Measurements from ENCODE around the gene ZNF496. TPM values are rescaled to one million over a fixed set of nuclear protein-coding genes. Genes with fewer than 3 reads are reported as not detected.

The ZNF496 gene
- total and polyA plus RNA-seq, 2 of the 13 experiments (the other 11 are each of a cell fraction or from before 2014, with no cell fraction given): 14.8 to 18.6 TPM

DNA sequence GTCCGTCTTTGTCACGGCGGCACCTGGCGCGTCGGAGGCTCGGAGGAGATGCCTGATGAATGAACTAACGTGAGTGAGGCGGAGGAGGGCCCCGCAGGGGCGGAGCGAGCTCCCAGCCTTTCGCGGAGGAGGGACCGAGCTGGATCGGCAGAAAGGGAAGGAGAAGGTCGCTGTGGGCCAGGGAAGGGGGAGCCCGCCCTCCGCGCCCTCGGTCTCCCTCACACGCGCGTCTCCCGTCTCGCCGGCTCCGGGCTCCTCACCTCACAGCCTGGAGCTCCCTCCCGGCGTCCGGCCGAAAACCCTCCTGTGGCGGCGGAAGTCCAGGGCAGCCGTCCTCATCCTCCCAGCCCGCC is 519 bp downstream of the ZNF496 start (continued):
- TF ChIP-seq, protein P1, sequence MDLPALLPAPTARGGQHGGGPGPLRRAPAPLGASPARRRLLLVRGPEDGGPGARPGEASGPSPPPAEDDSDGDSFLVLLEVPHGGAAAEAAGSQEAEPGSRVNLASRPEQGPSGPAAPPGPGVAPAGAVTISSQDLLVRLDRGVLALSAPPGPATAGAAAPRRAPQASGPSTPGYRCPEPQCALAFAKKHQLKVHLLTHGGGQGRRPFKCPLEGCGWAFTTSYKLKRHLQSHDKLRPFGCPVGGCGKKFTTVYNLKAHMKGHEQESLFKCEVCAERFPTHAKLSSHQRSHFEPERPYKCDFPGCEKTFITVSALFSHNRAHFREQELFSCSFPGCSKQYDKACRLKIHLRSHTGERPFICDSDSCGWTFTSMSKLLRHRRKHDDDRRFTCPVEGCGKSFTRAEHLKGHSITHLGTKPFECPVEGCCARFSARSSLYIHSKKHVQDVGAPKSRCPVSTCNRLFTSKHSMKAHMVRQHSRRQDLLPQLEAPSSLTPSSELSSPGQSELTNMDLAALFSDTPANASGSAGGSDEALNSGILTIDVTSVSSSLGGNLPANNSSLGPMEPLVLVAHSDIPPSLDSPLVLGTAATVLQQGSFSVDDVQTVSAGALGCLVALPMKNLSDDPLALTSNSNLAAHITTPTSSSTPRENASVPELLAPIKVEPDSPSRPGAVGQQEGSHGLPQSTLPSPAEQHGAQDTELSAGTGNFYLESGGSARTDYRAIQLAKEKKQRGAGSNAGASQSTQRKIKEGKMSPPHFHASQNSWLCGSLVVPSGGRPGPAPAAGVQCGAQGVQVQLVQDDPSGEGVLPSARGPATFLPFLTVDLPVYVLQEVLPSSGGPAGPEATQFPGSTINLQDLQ (CRISPR knock-in tag; IDR thresholded peaks at IDR 0.05): no peak
- TF ChIP-seq, protein P2, sequence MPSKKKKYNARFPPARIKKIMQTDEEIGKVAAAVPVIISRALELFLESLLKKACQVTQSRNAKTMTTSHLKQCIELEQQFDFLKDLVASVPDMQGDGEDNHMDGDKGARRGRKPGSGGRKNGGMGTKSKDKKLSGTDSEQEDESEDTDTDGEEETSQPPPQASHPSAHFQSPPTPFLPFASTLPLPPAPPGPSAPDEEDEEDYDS (CRISPR knock-in tag; IDR thresholded peaks at IDR 0.05): no peak
- TF ChIP-seq NCOR1 (IDR thresholded peaks at IDR 0.05; ENCODE audit: borderline replicate concordance, low read length) (no peak), ZFP36 (IDR thresholded peaks at IDR 0.05; ENCODE audit: borderline replicate concordance, low read depth, low read length, partially characterized antibody) (no peak), ZNF431 (CRISPR knock-in tag; IDR thresholded peaks at IDR 0.05; ENCODE audit: borderline replicate concordance, low read depth) (no peak), ZNF329 (CRISPR knock-in tag; IDR thresholded peaks at IDR 0.05; ENCODE audit: low read depth) (no peak), ZNF430 (CRISPR knock-in tag; IDR thresholded peaks at IDR 0.05) (no peak), KLF6 (CRISPR knock-in tag; IDR thresholded peaks at IDR 0.05) (peak; percentile 45), ZBTB21 (CRISPR knock-in tag; IDR thresholded peaks at IDR 0.05) (no peak), ZMYM2 (CRISPR knock-in tag; IDR thresholded peaks at IDR 0.05) (no peak), ZNF761 (CRISPR knock-in tag; conservative IDR thresholded peaks at IDR 0.05) (no peak), SMARCC2 (IDR thresholded peaks at IDR 0.05) (no peak), SNRNP70 (IDR thresholded peaks at IDR 0.05; ENCODE audit: low read depth, low read length) (no peak), HMGA1 (CRISPR knock-in tag; conservative IDR thresholded peaks at IDR 0.05) (no peak), POLR2AphosphoS5 (IDR thresholded peaks at IDR 0.05; ENCODE audit: low read depth, low read length) (peak; percentile 49), SCMH1 (CRISPR knock-in tag; IDR thresholded peaks at IDR 0.05; ENCODE audit: borderline replicate concordance) (no peak), ZNF333 (CRISPR knock-in tag; IDR thresholded peaks at IDR 0.05; ENCODE audit: borderline replicate concordance) (0 out of 2 replicates have a peak, but pooled peaks have one; percentile 47), RFX5 (IDR thresholded peaks at IDR 0.05; ENCODE audit: low read depth, low read length) (no peak), POGZ (CRISPR knock-in tag; IDR thresholded peaks at IDR 0.05) (peak; percentile 50; the same call in 1 of the 2 replicates), NPAS2 (CRISPR knock-in tag; IDR thresholded peaks at IDR 0.05; ENCODE audit: borderline replicate concordance) (no peak), ZSCAN25 (CRISPR knock-in tag; IDR thresholded peaks at IDR 0.05) (0 out of 2 replicates have a peak, but pooled peaks have one; percentile 43)
- TF ChIP-seq, protein P3, sequence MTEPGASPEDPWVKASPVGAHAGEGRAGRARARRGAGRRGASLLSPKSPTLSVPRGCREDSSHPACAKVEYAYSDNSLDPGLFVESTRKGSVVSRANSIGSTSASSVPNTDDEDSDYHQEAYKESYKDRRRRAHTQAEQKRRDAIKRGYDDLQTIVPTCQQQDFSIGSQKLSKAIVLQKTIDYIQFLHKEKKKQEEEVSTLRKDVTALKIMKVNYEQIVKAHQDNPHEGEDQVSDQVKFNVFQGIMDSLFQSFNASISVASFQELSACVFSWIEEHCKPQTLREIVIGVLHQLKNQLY (CRISPR knock-in tag; IDR thresholded peaks at IDR 0.05): no peak
- TF ChIP-seq, protein P4, sequence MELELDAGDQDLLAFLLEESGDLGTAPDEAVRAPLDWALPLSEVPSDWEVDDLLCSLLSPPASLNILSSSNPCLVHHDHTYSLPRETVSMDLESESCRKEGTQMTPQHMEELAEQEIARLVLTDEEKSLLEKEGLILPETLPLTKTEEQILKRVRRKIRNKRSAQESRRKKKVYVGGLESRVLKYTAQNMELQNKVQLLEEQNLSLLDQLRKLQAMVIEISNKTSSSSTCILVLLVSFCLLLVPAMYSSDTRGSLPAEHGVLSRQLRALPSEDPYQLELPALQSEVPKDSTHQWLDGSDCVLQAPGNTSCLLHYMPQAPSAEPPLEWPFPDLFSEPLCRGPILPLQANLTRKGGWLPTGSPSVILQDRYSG (CRISPR knock-in tag; IDR thresholded peaks at IDR 0.05): no peak
- TF ChIP-seq, protein P5, sequence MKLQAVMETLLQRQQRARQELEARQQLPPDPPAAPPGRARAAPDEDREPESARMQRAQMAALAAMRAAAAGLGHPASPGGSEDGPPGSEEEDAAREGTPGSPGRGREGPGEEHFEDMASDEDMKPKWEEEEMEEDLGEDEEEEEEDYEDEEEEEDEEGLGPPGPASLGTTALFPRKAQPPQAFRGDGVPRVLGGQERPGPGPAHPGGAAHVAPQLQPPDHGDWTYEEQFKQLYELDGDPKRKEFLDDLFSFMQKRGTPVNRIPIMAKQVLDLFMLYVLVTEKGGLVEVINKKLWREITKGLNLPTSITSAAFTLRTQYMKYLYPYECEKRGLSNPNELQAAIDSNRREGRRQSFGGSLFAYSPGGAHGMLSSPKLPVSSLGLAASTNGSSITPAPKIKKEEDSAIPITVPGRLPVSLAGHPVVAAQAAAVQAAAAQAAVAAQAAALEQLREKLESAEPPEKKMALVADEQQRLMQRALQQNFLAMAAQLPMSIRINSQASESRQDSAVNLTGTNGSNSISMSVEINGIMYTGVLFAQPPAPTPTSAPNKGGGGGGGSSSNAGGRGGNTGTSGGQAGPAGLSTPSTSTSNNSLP (IDR thresholded peaks at IDR 0.05; ENCODE audit: low read depth, low read length): no peak
- TF ChIP-seq, protein P6, sequence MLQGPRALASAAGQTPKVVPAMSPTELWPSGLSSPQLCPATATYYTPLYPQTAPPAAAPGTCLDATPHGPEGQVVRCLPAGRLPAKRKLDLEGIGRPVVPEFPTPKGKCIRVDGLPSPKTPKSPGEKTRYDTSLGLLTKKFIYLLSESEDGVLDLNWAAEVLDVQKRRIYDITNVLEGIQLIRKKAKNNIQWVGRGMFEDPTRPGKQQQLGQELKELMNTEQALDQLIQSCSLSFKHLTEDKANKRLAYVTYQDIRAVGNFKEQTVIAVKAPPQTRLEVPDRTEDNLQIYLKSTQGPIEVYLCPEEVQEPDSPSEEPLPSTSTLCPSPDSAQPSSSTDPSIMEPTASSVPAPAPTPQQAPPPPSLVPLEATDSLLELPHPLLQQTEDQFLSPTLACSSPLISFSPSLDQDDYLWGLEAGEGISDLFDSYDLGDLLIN (CRISPR knock-in tag; IDR thresholded peaks at IDR 0.05; ENCODE audit: borderline replicate concordance): no peak
